HEK293T (cell line): ENCODE results near the gene SNRPN.

Experiments used
- ARNT ChIP-seq: fragments of 450-650 bp; IDR thresholded peaks from 2 replicates; pipeline ENCODE4 v1.6.1; 2017; ENCODE audit warnings: mild to moderate bottlenecking
- BHLHE40 ChIP-seq: fragments of 450-650 bp; IDR thresholded peaks from 2 replicates; pipeline ENCODE4 v1.6.1; 2016; ENCODE audit warnings: mild to moderate bottlenecking, moderate library complexity, borderline replicate concordance
- ELF4 ChIP-seq: fragments of 450-650 bp; IDR thresholded peaks from 2 replicates; pipeline ENCODE4 v1.6.1; 2017; ENCODE audit warnings: antibody characterized with exemption
- FOXA1 ChIP-seq: fragments of 450-650 bp; IDR thresholded peaks from 2 replicates; pipeline ENCODE4 v1.6.1; 2016; ENCODE audit warnings: mild to moderate bottlenecking
- FOXK2 ChIP-seq: fragments of 450-650 bp; IDR thresholded peaks from 2 replicates; pipeline ENCODE4 v1.6.1; 2016; ENCODE audit warnings: mild to moderate bottlenecking
- FOXM1 ChIP-seq: fragments of 450-650 bp; IDR thresholded peaks from 2 replicates; pipeline ENCODE4 v1.6.1; 2017; ENCODE audit warnings: mild to moderate bottlenecking, borderline replicate concordance
- HDGF ChIP-seq: fragments of 450-650 bp; IDR thresholded peaks from 2 replicates; pipeline ENCODE4 v1.6.1; 2017; ENCODE audit warnings: antibody characterized with exemption, borderline replicate concordance
- L3MBTL2 ChIP-seq: fragments of 450-650 bp; conservative IDR thresholded peaks from 2 replicates; pipeline ENCODE4 v1.6.1; 2016; ENCODE audit warnings: mild to moderate bottlenecking
- NFRKB ChIP-seq: fragments of 450-650 bp; IDR thresholded peaks from 2 replicates; pipeline ENCODE4 v1.6.1; 2016; ENCODE audit warnings: mild to moderate bottlenecking, moderate library complexity
- SP1 ChIP-seq: fragments of 450-650 bp; IDR thresholded peaks from 2 replicates; pipeline ENCODE4 v1.6.1; 2017
- SUZ12 ChIP-seq: fragments of 450-650 bp; IDR thresholded peaks from 2 replicates; pipeline ENCODE4 v1.6.1; 2016; ENCODE audit warnings: mild to moderate bottlenecking
- TARDBP ChIP-seq: fragments of 450-650 bp; IDR thresholded peaks from 2 replicates; pipeline ENCODE4 v1.6.1; 2016
- ZNF384 ChIP-seq: fragments of 450-650 bp; IDR thresholded peaks from 2 replicates; pipeline ENCODE4 v1.6.1; 2016
- TF ChIP-seq, protein P1 (sequence below): fragments of 450-650 bp; IDR thresholded peaks from 2 replicates; pipeline ENCODE4 v1.6.1; 2016

DNA sequence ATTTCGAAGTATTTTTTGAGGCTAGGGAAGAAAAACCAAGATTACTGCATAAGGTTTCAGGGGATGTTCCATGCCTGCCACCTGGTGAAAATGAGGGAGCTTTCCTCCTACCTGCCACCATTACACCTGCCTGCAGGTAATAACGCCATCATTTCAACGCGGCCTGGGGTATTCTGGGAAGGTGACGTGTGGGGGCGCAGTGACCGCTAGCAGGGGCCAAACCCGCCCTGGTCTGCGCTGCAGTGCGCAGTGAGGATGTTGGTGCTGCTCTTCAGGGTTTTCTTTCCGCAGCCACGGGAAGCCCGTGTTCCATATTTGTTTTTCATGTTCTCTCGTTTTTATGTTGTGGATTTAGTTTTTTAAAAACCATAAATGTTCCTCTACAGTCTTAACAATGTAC is 37.4 kb upstream of the SNRPN start:
- TF ChIP-seq NFRKB (no peak), FOXK2 (no peak), ARNT (no peak), ZNF384 (no peak), SP1 (no peak), SUZ12 (no peak), BHLHE40 (no peak), TARDBP (no peak), FOXM1 (no peak), L3MBTL2 (no peak), FOXA1 (no peak), HDGF (no peak), ELF4 (no peak)
- TF ChIP-seq, protein P1, sequence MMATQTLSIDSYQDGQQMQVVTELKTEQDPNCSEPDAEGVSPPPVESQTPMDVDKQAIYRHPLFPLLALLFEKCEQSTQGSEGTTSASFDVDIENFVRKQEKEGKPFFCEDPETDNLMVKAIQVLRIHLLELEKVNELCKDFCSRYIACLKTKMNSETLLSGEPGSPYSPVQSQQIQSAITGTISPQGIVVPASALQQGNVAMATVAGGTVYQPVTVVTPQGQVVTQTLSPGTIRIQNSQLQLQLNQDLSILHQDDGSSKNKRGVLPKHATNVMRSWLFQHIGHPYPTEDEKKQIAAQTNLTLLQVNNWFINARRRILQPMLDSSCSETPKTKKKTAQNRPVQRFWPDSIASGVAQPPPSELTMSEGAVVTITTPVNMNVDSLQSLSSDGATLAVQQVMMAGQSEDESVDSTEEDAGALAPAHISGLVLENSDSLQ, result no peak
